Measurements from ENCODE around the gene NRIP1. TPM values are rescaled to one million over a fixed set of nuclear protein-coding genes. Genes with fewer than 3 reads are reported as not detected.

The NRIP1 gene
- total and polyA plus RNA-seq, 2 donors (not counting 3 experiments of a cell fraction or from before 2014, with no cell fraction given) = 2.8 to 24.0 TPM

DNA sequence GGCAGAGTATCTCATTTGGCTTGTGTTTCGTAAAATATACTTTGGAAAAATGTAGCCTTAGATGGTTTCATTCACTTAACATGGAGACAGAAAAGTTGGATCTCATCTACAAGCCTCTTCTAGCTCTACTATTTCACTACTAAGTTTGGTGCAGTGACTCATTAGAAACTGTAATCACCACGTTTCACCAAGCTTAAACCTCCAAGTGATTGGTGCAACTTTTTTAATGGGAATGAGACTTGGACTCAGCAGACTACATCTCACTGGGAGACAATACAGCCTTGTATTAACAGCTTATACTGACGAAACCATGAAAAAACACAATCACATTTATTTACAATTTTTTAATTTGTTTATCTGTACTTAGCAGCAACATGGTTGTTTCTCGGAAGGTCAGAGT, 29.9 kb upstream of the NRIP1 start:
- Histone ChIP-seq H3K9me1 (replicated peaks; ENCODE audit: control insufficient read depth, extremely low read depth, insufficient read depth, low read length) (no peaks in the 10 kb centered on the region), H3K36me3 (ENCODE audit: control insufficient read depth in 2 of 2, extremely low read depth in 1 of 2, insufficient read depth in 2 of 2, low read length in 2 of 2) (no peaks in the 10 kb centered on the region), H3K4me3 (replicated peaks in 1 of 3; ENCODE audit: insufficient read depth in 1 of 3, low read depth in 1 of 3, low read length in 3 of 3) (no peak overlapping the region), H3K9ac (replicated peaks; ENCODE audit: extremely low read depth, insufficient read depth, low read length) (no peak overlapping the region), H3K27ac (ENCODE audit: insufficient read depth, low read depth, low read length) (no peak overlapping the region), H4K20me1 (replicated peaks; ENCODE audit: control insufficient read depth, extremely low read depth, insufficient read depth, low read length) (no peaks in the 10 kb centered on the region), H3K27me3 (ENCODE audit: control insufficient read depth in 2 of 2, insufficient read depth in 2 of 2, low read length in 2 of 2) (no peaks in the 10 kb centered on the region), H2AFZ (ENCODE audit: low read depth, low read length) (no peak overlapping the region), H3K79me2 (ENCODE audit: control insufficient read depth, insufficient read depth, low read length) (no peaks in the 10 kb centered on the region), H3K4me1 (ENCODE audit: control insufficient read depth, extremely low read depth, insufficient read depth, low read length) (no peaks in the 10 kb centered on the region), H3K9me3 (replicated peaks; ENCODE audit: control insufficient read depth, insufficient read depth, low read length) (no peaks in the 10 kb centered on the region), H3K4me2 (ENCODE audit: insufficient read depth, low read length) (no peak overlapping the region)
- dilution Hi-C loops (cut with MboI; ENCODE audit: extremely low pct_ligation_motif_present, low sequenced_read_pairs) = no loop called here
- FAIRE-seq (no peak), DNase-seq (ENCODE audit: low read depth, low spot score) (no peak)
- no TSS peak for BruUV-seq (replicated peaks)
- TF ChIP-seq FOS (IDR thresholded peaks at IDR 0.05; ENCODE audit: borderline replicate concordance, insufficient read depth, low read length) = no peak
- TF ChIP-seq MYC (IDR thresholded peaks at IDR 0.05; ENCODE audit: low read depth, low read length) = no peak
- TF ChIP-seq POLR2A (IDR thresholded peaks at IDR 0.05; ENCODE audit: low read depth, low read length) = no peak
- TF ChIP-seq JUN (IDR thresholded peaks at IDR 0.05; ENCODE audit: borderline replicate concordance, insufficient read depth, insufficient read length, low read depth) = no peak
- no peak for TF ChIP-seq POLR2AphosphoS5 (IDR thresholded peaks at IDR 0.05; ENCODE audit: insufficient read depth, low read depth, low read length)
- no peak for TF ChIP-seq GATA2 (IDR thresholded peaks at IDR 0.05; ENCODE audit: insufficient read depth, insufficient read length, low read depth, low read length)
- TF ChIP-seq, protein P1, sequence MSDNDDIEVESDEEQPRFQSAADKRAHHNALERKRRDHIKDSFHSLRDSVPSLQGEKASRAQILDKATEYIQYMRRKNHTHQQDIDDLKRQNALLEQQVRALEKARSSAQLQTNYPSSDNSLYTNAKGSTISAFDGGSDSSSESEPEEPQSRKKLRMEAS (IDR thresholded peaks at IDR 0.05; ENCODE audit: insufficient read depth, insufficient read length) = no peak
- TF ChIP-seq EZH2 (IDR thresholded peaks at IDR 0.05; ENCODE audit: borderline replicate concordance, low read depth, low read length, severe bottlenecking) = no peak
- TF ChIP-seq, protein P2, sequence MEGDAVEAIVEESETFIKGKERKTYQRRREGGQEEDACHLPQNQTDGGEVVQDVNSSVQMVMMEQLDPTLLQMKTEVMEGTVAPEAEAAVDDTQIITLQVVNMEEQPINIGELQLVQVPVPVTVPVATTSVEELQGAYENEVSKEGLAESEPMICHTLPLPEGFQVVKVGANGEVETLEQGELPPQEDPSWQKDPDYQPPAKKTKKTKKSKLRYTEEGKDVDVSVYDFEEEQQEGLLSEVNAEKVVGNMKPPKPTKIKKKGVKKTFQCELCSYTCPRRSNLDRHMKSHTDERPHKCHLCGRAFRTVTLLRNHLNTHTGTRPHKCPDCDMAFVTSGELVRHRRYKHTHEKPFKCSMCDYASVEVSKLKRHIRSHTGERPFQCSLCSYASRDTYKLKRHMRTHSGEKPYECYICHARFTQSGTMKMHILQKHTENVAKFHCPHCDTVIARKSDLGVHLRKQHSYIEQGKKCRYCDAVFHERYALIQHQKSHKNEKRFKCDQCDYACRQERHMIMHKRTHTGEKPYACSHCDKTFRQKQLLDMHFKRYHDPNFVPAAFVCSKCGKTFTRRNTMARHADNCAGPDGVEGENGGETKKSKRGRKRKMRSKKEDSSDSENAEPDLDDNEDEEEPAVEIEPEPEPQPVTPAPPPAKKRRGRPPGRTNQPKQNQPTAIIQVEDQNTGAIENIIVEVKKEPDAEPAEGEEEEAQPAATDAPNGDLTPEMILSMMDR (IDR thresholded peaks at IDR 0.05; ENCODE audit: extremely low read depth in 1 of 2, insufficient read depth in 1 of 2, low read depth in 1 of 2, low read length in 2 of 2) = no peak
- intact Hi-C loops (cut with micrococcal nuclease) = no loop called here
- POLR2A ChIA-PET = no interaction called here
- CTCF ChIA-PET = interaction anchor here (0.8 to 1.9 kb wide), 3 partner anchors 10 to 13 kb away, joined by 4 to 6 read pairs (median 5); no protein-coding TSS in a partner anchor

Data from endothelial cell of umbilical vein (primary cell).